OCI-LY7 (cell line): ENCODE results near the gene TEX2.

ENCODE experiments used
- EZH2phosphoT487 ChIP-seq: fragments of 200-600 bp; sonication (generic); IDR thresholded peaks from 2 replicates; pipeline ENCODE4 v1.6.1; 2018; ENCODE audit warnings: low read depth, borderline replicate concordance, mild to moderate bottlenecking, mixed run types, antibody characterized with exemption, low read length, moderate library complexity, mixed read lengths
- TF ChIP-seq, protein P1 (sequence below): fragments of 200-600 bp; sonication (generic); conservative IDR thresholded peaks from 2 replicates; pipeline ENCODE4 v1.5.1; 2014; ENCODE audit warnings: mild to moderate bottlenecking, antibody characterized with exemption, low read length, moderate library complexity, mixed read lengths

DNA sequence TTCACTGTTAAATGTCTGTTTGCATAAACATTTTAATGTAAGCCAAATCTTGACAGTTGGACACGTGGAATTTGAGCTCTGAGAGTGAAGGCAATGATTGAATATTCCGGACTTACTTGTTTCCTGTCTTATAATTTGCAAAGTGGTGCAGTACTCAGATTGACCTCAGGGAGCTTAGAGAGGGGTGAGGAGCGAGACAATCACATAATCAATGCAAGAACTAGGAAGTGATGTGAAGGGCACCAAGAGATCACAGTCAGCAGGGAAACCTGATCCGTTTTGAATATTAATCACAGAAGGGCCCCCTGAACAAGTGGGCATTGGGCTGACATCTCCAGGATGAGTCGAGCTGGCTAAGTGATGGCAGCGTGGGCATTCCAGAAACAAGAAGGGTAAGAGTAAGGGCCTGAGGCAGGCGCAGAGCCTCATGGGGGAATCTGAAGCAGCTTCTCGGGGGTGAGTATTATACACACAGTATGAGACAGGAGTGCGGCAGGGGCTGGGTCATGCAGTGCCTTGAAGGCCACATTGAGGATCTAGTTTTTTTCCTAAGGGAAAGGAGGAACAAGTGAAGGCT is 26.1 kb downstream of the TEX2 start:
- TF ChIP-seq, protein P1, sequence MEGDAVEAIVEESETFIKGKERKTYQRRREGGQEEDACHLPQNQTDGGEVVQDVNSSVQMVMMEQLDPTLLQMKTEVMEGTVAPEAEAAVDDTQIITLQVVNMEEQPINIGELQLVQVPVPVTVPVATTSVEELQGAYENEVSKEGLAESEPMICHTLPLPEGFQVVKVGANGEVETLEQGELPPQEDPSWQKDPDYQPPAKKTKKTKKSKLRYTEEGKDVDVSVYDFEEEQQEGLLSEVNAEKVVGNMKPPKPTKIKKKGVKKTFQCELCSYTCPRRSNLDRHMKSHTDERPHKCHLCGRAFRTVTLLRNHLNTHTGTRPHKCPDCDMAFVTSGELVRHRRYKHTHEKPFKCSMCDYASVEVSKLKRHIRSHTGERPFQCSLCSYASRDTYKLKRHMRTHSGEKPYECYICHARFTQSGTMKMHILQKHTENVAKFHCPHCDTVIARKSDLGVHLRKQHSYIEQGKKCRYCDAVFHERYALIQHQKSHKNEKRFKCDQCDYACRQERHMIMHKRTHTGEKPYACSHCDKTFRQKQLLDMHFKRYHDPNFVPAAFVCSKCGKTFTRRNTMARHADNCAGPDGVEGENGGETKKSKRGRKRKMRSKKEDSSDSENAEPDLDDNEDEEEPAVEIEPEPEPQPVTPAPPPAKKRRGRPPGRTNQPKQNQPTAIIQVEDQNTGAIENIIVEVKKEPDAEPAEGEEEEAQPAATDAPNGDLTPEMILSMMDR: peak; percentile 57
- no peak for TF ChIP-seq EZH2phosphoT487
